HL-60 (cell line): ENCODE results near the gene FRAS1.

Source experiments
- DNase-seq, 2 experiments: peaks; one replicate each; pipeline ENCODE4 v3.0.0-alpha.2; 2010 to 2020; ENCODE audit warnings: low read depth in 1 of 2, low spot score in 1 of 2
- H3K27ac ChIP-seq: fragments of 250-450 bp; sonication (Bioruptor Pico); replicated peaks from 2 replicates; pipeline ENCODE4 v1.5.1; 2020; ENCODE audit warnings: mild to moderate bottlenecking, moderate library complexity
- H3K27me3 ChIP-seq: fragments of 250-450 bp; sonication (Bioruptor Pico); 2 replicates; pipeline ENCODE4 v1.5.1; 2021; ENCODE audit warnings: mild to moderate bottlenecking, moderate library complexity; ENCODE audit not compliant: insufficient read depth, poor library complexity, severe bottlenecking
- H3K4me3 ChIP-seq: replicated peaks from 2 replicates; pipeline ENCODE4 v1.5.1; 2011; ENCODE audit warnings: mild to moderate bottlenecking, control low read depth, low read length; ENCODE audit not compliant: insufficient read depth
- GABPA ChIP-seq: IDR thresholded peaks from 2 replicates; pipeline ENCODE4 v1.6.1; 2012; ENCODE audit warnings: low read depth
- POLR2AphosphoS5 ChIP-seq: IDR thresholded peaks from 2 replicates; pipeline ENCODE4 v1.6.1; 2012; ENCODE audit warnings: low read depth
- REST ChIP-seq: IDR thresholded peaks from 2 replicates; pipeline ENCODE4 v1.6.1; 2012; ENCODE audit warnings: low read depth; ENCODE audit not compliant: insufficient replicate concordance
- SPI1 ChIP-seq: IDR thresholded peaks from 2 replicates; pipeline ENCODE4 v1.6.1; 2012; ENCODE audit warnings: low read depth, mild to moderate bottlenecking, borderline replicate concordance
- TF ChIP-seq, protein P1 (sequence below): IDR thresholded peaks from one replicate; pipeline ENCODE4 v1.5.1; 2011; ENCODE audit warnings: low read length, control low read depth, inconsistent platforms; ENCODE audit not compliant: insufficient read depth

FRAS1 gene

DNA sequence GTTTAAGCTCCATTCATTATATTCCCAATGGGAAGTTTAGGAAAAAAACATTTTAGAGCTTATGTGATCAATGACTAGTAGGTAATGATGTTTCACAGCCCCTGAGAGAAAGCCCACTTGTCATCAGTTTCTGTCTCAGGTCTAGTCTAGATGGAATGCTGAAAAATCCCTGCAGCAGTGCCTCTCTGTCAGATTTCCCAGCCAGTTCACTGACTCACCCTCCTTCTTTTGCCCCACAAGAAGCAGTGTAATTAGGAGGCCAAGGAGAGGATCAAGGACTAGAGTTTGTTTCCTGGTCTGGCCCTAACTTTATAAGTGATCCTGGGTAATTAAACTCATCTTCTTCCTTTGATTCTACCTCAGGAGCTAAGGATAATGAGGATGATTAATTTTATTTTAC is 375.8 kb downstream of the FRAS1 start:
- H3K27ac ChIP-seq = no peak overlapping the region
- no peak overlapping the region for H3K4me3 ChIP-seq
- no peak for DNase-seq
- no peaks in the 10 kb centered on the region for H3K27me3 ChIP-seq
- TF ChIP-seq POLR2AphosphoS5 (no peak), GABPA (no peak), SPI1 (no peak), REST (no peak)
- TF ChIP-seq, protein P1, sequence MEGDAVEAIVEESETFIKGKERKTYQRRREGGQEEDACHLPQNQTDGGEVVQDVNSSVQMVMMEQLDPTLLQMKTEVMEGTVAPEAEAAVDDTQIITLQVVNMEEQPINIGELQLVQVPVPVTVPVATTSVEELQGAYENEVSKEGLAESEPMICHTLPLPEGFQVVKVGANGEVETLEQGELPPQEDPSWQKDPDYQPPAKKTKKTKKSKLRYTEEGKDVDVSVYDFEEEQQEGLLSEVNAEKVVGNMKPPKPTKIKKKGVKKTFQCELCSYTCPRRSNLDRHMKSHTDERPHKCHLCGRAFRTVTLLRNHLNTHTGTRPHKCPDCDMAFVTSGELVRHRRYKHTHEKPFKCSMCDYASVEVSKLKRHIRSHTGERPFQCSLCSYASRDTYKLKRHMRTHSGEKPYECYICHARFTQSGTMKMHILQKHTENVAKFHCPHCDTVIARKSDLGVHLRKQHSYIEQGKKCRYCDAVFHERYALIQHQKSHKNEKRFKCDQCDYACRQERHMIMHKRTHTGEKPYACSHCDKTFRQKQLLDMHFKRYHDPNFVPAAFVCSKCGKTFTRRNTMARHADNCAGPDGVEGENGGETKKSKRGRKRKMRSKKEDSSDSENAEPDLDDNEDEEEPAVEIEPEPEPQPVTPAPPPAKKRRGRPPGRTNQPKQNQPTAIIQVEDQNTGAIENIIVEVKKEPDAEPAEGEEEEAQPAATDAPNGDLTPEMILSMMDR = no peak

- DNase-seq = no peak
- Histone ChIP-seq H3K27ac (no peak overlapping the region), H3K4me3 (no peak overlapping the region), H3K27me3 (no peaks in the 10 kb centered on the region)
- TF ChIP-seq, protein P1 = no peak
- TF ChIP-seq SPI1 = no peak
- TF ChIP-seq REST = no peak
- no peak for TF ChIP-seq POLR2AphosphoS5
- no peak for TF ChIP-seq GABPA
Measured at GRCh38 chr4:78437608-78438088, 380.5 kb downstream of the FRAS1 start.

- H3K4me3 ChIP-seq = no peak overlapping the region
Measured at GRCh38 chr4:78439328-78439727, 382.2 kb downstream of the FRAS1 start.

More at GRCh38 chr4:78439328-78439727, 382.2 kb downstream of the FRAS1 start:
- no peak for DNase-seq
- no peak overlapping the region for H3K27ac ChIP-seq
- TF ChIP-seq SPI1 (no peak), POLR2AphosphoS5 (no peak), REST (no peak), GABPA (no peak)
- TF ChIP-seq, protein P1 = no peak
- no peaks in the 10 kb centered on the region for H3K27me3 ChIP-seq
